Epidermal melanocyte (primary cell): ENCODE measurements around the gene DLX3.

ENCODE experiments used
- DNase-seq: peaks from one replicate; pipeline ENCODE4 v3.0.0; 2011; ENCODE audit warnings: low spot score; ENCODE audit not compliant: insufficient read length

The DLX3 gene

GRCh38 chr17:50024808-50025207 lies 29.8 kb upstream of the DLX3 start:
- DNase-seq, result no peak

- DNase-seq, result no peak
Observed at GRCh38 chr17:50023520-50023919, 28.5 kb upstream of the DLX3 start.

DNA sequence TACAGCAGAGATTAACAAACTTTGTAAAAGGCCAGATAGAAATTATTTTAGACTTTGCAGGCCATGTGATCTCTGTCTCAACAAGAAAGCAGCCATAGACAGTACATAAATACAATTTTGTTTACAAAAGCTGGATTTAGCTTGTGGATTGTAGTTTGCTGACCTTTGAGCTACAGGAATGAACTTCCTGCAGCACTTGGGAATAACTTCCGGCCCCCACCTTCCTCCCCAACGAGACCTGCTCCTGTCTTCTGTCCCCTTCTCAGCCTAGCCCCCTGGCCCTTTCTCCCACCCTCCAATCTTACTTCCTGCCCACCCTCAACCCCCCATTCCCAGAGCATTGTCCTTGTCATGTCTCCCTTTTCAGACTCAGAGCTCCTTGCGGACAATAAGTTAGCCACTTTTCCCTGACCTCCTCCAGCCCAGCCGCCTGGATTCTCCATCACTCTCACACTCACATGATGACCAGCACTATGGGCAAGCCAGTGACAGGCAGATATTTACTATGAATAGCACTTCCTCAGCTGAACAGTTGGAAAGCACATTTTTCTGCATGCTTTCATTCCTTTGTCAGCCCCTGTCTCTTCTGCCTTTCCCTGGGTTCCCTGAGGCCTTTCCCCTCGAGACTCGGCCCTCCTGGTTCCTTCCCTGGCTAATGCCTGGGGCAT lies 27.6 kb upstream of the DLX3 start:
- no peak for DNase-seq

GRCh38 chr17:50021681-50022370 lies 26.8 kb upstream of the DLX3 start:
- DNase-seq, result no peak

DNA sequence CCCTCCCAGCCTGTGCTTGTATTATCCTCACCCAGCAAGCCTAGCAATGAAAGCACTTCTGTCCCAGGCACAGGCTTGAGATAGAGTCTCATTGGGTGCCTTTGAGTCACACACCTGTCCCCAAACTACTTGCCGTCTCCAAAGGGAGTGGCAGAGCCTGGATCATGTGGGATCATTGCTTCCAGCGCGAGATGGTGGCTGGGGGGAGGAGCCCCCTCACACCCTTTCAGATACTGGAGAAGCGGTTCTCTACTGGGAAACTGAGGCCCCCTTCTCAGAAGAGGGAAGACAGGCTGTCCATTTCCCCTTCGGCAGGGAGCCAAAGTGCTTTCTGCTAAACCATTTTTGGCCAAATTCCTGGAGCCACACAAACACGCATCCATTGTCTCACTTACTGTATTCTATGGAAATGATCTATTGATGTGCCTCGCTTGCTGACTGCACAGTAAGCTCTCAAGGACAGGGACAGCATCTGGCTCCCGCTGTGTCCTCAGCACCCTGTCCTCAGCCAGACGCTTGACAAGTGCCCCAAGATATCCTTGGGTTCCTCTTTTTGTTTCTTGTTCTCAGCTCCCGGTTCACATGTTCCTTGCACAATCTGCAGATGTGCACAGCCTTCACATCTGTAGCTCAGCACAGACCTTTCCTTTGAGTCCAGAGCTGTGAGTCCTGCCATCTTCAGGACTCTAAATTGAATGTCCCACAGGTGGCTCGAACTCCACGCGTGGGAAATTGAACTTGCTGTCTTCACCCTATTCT lies 26.0 kb upstream of the DLX3 start:
- no peak for DNase-seq

- DNase-seq, result no peak
Observed at GRCh38 chr17:50018909-50019308, 23.9 kb upstream of the DLX3 start.

DNA sequence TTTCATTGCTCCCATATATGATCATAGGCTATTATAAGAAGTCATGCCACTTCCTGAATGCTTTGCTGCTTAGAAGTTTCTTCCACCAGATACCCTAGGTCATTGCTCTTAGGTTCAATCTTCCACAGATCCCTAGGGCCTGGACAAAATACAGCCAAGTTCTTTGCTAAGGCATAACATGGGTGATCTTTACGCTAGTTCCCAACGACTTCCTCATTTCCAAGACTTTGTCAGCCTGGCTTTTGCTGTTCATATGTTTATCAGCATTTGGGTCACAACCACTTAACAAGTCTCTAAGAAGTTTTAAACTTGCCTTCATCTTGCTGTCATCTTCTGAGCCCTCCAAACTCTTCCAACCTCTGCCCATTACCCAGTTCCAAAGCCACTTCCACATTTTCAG lies 20.1 kb upstream of the DLX3 start:
- DNase-seq, result no peak

DNA sequence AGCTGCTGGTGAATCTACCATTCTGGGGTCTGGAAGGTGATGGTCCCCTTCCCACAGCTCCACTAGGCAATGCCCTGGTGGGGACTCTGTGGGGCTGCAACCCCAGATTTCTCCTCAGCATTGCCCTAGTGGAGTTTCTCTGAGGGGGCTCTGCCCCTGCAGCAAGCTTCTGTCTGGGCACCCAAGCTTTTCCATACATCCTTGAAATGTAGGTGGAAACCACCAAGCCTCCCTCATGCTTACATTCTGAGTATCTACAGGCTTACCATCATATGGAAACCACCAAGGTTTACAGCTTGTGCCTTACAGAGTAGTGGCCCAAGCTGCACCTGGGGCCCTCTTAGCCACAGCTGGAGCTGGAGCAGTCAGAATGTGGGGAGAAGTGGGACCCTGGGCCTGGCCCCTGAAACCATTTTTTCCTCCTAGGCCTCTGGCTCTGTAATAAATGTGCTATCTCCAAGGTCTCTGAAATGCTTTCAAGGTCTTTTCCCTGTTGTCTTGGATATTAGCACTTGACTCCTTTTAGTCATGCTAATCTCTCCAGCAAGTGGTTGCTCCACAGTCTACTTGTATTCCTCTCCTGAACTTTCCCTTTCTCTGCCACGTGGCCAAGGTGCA lies 19.6 kb upstream of the DLX3 start:
- no peak for DNase-seq

DNA sequence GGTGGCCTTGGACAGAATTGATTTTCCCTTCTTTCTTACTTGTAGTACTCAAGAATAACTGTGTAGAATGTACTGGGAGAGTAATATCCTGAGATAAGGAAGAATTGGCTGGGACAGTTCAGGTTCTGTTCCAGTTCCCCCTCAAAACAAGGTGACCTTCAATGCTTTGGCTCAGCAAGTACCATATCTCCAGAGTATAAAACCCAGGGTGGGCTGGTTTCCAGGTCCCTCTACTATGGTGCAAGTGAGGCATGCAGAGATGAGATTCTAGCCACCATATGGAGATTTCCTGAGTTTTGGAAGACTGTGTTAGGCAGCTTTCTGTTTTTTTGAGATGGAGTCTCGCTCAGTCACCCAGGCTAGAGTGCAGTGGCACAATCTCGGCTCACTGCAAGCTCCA lies 18.1 kb upstream of the DLX3 start:
- DNase-seq, result no peak

DNA sequence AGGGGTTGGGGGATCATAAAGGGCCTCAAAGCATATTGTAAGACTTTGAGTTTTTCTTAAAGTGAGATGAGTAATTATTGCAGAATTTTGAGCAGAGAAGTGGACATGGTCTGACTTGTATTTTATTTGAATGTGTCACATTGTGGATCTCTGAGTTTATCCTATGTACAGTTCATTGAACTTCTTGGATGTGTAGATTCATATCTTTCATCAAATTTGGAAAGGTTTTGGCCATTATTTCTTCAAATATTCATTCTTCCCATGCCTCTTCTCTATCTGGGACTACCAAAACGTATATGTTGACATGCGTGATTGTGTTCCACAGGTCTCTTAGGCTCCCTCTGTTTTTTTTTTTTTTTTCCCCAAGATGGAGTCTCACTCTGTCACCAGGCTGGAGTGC lies 14.3 kb upstream of the DLX3 start:
- DNase-seq, result no peak

DNA sequence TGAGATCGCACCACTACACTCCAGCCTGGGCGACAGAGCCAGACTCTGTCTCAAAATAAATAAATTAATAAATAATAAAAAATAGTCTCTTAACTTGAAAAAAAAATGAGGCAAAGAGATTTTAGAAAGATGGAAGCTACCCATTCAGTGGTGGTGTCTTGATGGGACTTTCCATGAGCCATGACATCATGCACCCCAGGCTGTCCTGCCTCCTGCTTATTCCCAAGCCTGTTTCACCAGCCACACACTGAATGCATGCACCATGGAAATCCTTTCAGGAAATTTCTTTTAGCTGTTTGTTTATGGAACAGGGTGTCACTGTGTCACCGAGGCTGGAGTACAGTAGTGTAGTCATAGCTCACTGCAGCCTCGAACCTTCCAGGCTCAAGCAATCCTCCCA lies 8.9 kb upstream of the DLX3 start:
- DNase-seq, result no peak

DNA sequence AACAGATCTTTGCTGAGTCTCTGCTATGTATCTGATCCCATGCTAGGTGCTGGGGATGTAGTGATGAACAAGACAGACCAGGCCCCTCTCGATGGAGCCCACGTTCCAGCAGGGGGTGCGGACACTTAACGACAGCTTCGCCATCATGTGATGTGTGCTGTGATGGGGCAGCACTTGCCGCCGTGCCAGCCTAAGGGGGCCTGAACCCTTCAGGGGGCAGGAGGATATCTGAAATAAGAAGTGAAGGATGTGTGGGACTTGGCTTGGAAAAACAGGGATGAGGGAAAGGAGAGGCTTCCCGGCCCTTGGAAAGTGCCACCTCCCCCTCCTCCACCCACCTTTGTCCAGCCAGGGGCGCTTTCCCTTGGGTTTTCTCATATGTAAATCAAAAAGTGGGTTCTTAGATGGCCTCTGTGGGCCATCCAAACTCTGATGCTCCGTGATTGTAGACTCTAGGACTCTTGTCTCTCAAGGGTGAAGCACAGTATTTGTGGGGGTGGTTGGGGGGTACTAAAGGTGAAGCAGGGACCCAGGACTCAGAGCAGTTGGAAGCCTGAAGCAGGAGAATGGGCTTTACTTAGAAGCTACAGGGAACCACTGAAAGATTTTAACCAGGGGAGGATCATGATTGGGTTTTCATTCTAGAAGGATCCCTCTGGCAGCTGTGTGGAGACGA lies 4.0 kb upstream of the DLX3 start:
- no peak for DNase-seq

GRCh38 chr17:49997773-49998703 lies 3.0 kb upstream of the DLX3 start:
- peak; percentile 77 for DNase-seq

DNA sequence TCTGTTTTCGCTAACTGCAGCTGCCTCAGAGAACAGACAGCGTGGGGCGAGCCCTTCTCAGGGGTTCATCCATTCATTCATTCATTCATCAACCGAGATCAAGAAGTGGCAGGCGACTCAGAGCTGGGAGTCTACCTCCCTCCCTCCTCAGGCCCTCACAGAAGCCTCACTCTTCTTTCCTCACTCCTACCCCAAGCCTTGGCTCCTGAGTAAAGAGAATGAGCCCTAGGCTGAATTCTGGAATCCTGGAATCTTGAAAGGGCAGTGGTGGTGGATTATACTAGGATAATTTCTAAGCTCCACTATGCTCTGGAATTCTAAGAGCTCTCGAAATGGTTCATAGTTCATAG lies 2.3 kb upstream of the DLX3 start:
- DNase-seq, result no peak

DNA sequence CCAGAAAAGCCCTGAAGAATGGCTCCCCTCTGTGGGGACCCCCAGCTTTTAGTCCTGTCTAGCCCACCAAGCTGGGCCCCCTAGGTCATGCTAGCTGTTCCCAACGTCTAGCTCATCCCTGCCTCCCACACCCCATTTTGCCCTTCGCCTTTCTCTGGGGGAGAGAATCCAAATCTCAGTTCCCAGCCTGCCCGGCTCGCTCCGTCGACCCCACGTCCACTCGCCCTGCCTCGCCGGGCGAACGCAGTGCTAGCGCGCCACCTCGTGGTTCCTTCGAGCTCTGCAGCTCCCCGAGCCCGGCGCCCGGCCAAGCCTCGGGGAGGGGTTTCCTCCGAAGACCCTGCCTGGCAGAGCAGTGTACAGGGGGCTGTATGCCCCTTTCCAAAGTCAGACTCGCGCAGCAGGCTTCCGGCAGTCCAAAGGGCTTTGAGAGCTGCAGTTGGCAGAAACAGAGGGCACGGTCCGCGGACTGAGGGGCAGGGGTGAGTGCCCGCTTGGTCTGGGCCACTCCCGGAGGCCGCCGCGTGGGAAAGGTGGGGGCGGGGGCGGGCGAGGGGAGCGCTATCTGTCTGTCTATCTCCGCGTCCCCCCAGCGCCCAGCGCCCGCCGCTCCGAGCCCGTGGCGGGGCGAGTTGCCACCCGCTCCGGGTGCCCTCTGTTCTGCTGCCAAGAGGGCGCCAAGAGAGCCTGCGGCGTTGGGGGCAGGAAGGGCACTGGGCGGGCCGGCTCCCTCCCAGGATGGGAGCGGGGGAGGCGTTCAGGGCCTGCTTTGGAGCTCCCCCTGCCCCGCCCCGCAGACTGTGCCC lies 1.7 kb upstream of the DLX3 start:
- no peak for DNase-seq

DNA sequence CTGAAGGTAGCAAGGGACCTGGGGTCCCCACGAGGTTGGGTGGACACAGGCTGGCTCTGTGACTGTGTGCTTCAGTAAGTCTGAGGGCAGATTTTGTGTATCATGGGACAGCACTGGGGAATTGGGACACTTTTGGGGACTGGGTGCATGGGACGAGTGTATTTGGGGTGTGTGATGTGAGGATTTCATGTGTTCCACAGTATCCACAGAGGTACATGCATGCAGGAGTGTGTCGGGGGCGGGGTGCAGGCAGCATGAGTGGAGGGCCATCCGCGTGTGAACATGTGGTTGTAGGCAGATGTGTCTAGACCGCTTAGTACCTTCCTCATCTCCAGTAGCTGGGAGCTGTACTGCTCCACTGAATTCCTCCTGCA lies 1.1 kb upstream of the DLX3 start:
- no peak for DNase-seq

- DNase-seq, result no peak
Observed at GRCh38 chr17:49994085-49995054, 654 bp downstream of the DLX3 start.

DNA sequence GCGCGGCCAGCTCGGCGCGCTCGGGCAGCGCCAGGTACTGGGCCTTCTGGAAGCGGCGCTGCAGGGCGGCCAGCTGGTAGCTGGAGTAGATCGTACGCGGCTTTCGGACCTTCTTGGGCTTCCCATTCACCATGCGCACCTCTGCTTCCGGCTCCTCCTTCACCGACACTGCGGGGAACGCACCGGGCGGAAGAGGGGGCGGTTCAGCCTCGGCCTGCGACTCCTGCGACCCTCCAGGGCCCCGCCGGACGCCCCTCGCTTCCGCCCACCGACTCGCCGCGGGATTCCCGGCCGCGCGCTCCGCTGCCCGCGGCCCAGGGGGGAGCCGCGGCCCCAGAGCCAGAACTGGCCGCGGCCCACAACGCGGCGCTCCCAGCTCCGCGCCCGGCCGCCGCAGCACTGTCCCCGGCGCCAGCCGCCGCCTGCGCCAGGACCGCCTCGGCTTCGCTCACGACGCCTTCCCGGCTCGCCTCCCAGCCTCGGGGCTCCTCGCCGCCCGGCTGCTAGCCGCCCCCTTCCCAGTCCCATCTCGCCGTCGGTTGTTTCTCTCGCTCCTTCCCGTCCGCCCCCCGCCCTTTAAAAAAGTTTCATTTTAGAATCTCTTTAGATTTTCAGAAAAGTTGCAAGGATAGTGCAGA lies 1.5 kb downstream of the DLX3 start:
- no peak for DNase-seq
